ENCODE measurements around the gene WNT3A. TPM values are rescaled to one million over a fixed set of nuclear protein-coding genes. Genes with fewer than 3 reads are reported as not detected.
A peak's percentile ranks its signal among the peaks of the same experiment; 100 is the strongest.

The WNT3A gene
- total and polyA plus RNA-seq, 2 of the 4 experiments (the other 2 are of a cell fraction) = not detected

Small RNA genes lying within 50 kb of the gene (microRNA-seq; reads per million reads assigned to microRNA genes)
- gene MIR3620 (ENCODE audit: unreplicated experiment) (5.8 reads per million, percentile 11 among the genes with 10 or more reads in this experiment), gene SEPT14P17 (ENCODE audit: insufficient read depth, insufficient read length) (not detected)

Small RNA genes lying within 50 kb of the gene (small RNA-seq; reads per million reads assigned to genes)
- gene SEPT14P17 = 0 reads per million in 5 experiments

Other genes starting within 250 kb of the WNT3A start
- gene PRSS38, start 191.3 kb upstream of the WNT3A start, total RNA-seq (2012; rRNA removed) = not detected in 2 replicates
- gene PRSS38, start 191.3 kb upstream of the WNT3A start, polyA plus RNA-seq (2012; rRNA removed) = not detected in 2 replicates
- gene WNT9A, start 59.1 kb upstream of the WNT3A start, total RNA-seq (2012; rRNA removed) = 0.18 and 0.28 TPM in 2 replicates
- 0.36 and 0.42 TPM in 2 replicates for gene WNT9A, start 59.1 kb upstream of the WNT3A start, polyA plus RNA-seq (2012; rRNA removed)
- 306 and 330 TPM in 2 replicates for gene ARF1, start 75.7 kb downstream of the WNT3A start, total RNA-seq (2012; rRNA removed)
- 1,099 and 1,100 TPM in 2 replicates for gene ARF1, start 75.7 kb downstream of the WNT3A start, polyA plus RNA-seq (2012; rRNA removed)
- gene C1orf35, start 96.3 kb downstream of the WNT3A start, total RNA-seq (2012; rRNA removed) = 4.3 and 4.7 TPM in 2 replicates
- 13.0 and 15.4 TPM in 2 replicates for gene C1orf35, start 96.3 kb downstream of the WNT3A start, polyA plus RNA-seq (2012; rRNA removed)
- gene MRPL55, start 102.3 kb downstream of the WNT3A start, total RNA-seq (2012; rRNA removed) = 48.9 TPM in 2 replicates
- gene MRPL55, start 102.3 kb downstream of the WNT3A start, polyA plus RNA-seq (2012; rRNA removed) = 95.4 and 121 TPM in 2 replicates
- 465 and 524 TPM in 2 replicates for gene GUK1, start 133.3 kb downstream of the WNT3A start, total RNA-seq (2012; rRNA removed)
- gene GUK1, start 133.3 kb downstream of the WNT3A start, polyA plus RNA-seq (2012; rRNA removed) = 548 and 630 TPM in 2 replicates
- gene GJC2, start 142.9 kb downstream of the WNT3A start, total RNA-seq (2012; rRNA removed) = 1.1 and 1.4 TPM in 2 replicates
- 1.7 and 2.6 TPM in 2 replicates for gene GJC2, start 142.9 kb downstream of the WNT3A start, polyA plus RNA-seq (2012; rRNA removed)
- 1.7 and 2.0 TPM in 2 replicates for gene IBA57, start 158.8 kb downstream of the WNT3A start, total RNA-seq (2012; rRNA removed)
- 2.6 TPM in 2 replicates for gene IBA57, start 158.8 kb downstream of the WNT3A start, polyA plus RNA-seq (2012; rRNA removed)
- 4.1 and 4.2 TPM in 2 replicates for gene OBSCN, start 201.0 kb downstream of the WNT3A start, total RNA-seq (2012; rRNA removed)
- 9.5 and 10.0 TPM in 2 replicates for gene OBSCN, start 201.0 kb downstream of the WNT3A start, polyA plus RNA-seq (2012; rRNA removed)